Fibroblast of gingiva (primary cell): Measurements from ENCODE around the gene KLF16.
A peak's percentile ranks its signal among the peaks of the same experiment; 100 is the strongest.
"Not testable (repeated sequence)": the region's sequence is repeated elsewhere in the genome, so short reads cannot be mapped to it uniquely, and the experiment has no call there.

Experiments
- DNase-seq: peaks from one replicate; pipeline ENCODE4 v3.0.0-alpha.2; 2011; ENCODE audit warnings: low read depth

Gene KLF16

DNA sequence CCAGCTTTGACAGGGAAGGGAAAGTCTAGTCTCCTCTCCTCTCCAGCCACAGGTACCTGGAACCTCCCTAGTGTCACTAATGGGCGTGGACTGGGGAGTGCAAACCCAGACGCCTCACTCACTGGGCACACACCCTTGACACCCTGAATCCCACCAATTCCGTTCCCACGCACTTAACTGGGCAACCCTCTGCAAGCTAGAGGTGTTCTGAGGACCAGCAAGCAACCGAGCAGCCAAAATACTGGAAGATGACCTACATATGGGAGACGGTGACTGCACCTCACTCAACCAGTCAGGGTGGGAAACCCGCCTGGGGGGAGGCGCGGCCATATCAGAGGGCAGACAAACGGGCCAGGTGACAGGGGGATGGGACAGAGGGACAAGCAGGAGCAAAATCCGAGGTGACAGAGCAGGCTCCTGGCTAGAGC, 20.9 kb upstream of the KLF16 start:
- no peak for DNase-seq

DNA sequence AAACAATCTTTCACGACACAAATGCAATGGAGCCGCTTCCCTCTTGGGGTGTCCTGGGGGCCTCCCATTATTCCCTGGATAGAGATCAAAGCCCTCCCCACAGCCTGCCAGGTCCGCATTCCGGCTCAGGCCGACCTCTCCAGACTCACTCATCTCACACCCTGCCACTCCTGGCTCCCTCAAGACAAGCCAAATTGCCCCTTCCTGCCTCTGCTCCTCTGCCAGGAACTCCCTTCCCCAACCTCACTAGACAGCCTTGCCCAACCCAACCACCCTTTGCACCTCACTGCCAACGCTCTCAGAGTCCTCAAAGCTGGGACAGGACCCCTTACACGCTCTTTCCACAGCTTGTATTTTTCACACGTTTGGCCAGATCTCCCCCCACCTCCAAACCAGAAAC, 20.4 kb upstream of the KLF16 start:
- no peak for DNase-seq

DNA sequence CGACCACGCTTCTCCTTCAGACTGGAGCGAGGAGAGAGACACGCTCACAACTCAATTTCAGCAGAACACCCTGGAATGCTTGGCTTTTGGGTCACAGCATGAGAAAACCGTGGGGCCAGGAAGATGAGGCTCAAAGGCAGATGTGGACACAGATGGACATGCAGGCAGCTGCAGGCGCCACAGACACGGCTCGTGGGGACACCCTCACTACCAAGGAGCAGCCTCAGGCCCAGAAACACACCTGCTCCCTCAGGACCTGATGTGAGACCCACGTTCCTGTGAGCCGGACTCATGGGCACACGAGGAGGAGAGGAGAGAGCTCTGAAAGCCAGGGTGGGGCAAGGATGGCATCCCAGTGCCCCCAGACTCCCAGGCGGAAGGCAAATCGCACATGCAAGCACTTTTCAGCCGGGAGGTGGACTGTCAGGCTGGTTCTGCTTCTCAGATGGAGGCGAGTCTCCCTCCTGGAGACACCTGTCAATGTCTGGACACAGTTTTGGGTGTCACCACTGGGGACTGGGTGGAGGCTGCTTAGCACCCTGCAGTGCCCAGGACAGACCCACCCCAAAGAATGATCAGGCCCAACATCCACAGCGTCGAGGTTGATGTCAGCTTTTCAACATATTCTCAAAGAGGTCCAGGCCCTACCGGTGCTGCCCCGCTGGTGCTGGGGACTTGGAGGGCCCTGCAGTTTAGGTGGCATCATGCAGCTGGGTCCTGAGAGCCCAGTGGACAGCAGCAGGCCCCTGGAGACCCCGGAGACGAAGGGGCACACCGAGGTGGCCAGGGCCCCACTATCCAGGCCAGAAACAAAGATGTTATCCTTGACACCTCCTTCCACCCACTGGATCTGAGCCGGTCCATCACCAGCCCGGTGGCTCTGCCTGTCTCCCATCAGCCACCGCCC, 19.7 kb upstream of the KLF16 start:
- no peak for DNase-seq

DNA sequence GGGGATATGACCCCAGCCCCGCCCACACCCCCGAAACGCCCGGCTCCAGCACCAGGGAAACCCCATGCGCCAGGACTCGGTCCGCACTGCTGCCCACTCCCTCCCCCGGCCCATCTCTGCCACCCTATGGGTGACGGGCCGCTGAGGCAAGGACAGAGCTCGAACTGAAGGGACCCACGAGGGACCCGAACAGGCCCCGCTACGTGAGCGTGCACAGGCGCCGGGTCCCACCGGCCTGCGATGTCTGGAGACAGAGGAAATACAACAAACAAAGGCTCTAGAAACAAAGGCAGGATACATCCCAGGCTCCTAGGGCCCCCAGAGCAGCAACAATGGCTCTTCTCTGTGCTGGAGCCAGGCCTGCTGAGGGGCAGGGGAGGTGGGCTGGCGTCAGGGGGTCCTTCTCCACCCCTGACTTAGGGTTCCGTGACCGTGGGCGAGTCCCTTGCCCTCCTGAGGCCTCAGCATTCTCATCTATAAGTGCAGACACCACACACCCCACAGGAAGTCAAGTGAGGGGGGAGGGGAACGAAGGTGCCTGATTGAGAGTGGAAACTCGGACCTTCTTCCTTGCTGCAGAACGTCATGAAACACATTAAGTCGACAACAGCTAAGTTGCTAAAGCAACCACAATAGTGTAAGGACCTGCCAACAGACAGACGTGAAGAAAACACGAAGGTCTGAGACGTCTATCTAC, 18.9 kb upstream of the KLF16 start:
- no peak for DNase-seq

DNA sequence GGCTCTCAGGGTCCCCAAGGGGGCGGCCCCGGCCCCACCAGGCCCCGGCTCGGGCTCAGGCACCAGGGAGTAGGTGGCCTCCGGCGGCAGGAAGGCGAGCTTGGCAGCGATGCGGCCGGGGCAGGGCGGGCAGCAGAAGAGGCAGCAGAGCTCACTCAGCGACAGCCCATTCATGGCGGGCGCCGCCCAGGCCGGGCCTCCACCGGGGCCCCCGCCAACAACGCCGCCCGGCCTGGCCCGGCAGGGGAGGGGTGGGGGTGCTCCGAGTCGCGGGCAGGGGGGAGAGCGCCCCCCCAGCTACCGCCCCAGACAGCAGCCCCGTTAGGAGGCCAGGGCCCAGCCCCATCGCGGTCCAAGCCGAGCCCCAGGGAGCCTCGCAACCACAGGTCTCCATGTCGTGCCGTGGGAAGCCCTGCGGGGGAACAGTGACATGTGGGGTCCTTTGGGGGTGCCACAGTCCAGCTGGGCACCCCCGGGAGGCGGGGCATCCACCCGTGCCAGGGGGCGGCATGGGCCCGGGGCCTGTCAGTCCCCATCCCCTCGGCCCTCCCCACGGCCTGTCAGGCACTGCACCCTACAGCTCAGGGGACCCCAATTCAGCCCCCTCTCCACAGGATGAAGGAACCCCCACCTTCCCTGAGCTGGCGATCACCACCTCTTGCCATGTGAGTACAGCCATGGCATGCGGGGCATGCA, 18.2 kb upstream of the KLF16 start:
- DNase-seq = not testable (repeated sequence)

DNA sequence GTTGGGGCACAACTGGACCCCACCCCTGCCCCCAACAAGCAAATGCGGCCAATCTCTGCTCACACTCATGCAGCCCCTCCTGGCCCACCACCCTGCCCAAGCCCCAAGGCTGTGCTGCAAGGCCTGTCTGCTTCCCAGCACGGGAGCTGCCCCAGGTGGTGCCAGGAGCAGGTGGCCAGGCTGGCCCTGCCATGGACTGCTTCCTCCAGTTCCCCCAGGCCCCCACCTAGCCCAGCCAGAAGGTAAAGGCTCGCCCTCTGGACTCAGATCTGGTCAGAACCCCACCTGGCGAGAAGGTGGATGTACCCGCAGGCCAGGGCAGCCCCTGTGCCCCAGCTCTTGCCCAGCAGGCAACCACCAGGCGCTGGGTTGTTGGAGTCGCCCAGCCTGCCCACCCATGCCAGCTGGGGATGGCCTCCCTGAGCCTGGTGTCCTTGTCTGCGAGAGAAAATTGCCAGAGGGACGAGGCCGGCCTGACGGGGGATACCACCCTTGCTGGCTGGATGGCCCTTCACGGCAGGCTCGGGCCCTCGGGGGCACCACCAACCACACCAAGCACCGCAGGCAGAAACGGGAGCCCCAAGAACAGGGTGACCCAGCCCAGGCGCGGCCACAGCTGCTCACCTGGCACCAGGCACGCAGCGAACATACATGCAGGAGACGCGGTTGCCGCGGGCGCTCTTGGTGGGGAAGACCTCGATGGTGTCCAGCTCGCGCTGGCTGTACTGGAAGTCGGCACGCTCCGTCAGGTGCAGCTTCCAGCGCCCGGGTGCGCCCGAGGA, 17.4 kb upstream of the KLF16 start:
- no peak for DNase-seq

DNA sequence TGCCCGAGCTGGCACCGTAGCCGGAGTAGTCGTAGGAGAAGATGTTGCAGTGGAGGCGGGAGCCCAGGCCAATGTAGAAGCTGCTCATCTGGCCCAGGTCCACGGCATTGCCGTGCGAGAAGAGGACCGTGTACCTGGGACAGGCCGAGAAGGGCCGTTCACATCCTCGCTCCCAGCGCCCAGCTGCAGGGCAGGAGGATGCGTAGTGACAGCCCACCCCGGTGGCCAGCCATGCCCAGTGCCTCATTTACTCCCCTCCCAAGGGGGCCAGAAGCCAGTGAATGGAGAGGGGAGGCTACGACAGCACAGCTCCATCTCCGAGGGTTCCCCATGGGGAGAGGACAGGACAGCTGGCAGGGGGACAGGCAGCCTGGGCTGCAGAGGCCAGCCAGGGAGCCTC, 16.6 kb upstream of the KLF16 start:
- DNase-seq = not testable (repeated sequence)

DNA sequence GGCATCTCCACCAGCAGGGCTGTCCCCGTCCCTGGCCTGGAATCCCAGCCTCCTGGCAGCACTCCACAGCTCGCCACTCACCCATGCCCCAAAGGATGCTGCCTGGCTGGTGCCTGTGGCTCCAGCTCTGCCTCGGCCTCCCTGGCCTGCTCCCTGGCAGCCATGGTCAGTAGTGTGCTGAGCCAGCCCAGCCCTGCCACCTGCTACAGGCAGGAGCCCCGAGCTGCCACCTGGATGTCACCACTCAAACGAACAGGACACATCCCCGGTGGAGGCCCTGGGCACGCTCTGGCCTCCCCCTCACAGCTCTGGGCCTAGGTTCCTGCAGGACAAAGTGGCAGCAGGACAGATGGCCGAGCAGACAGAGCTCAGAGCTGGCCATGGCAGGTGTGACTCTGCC, 15.2 kb upstream of the KLF16 start:
- not testable (repeated sequence) for DNase-seq

DNA sequence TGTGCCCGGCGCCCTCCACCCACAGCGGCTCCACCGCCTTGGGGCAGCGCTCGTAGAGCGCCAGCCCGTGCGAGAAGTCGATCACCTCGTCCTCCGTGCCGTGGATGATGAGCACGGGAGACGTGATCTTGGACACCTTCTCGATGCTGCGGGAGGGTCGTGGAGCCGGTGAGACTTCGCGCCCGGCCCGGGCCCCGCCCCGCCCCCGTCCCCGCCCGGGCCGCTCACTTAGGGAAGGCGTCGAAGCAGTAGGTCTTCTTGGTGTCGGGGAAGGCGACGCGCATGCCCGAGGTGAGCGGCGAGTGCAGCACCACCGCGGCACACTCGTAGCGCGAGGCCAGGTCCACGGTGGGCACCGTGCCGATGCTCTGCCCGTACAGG, 13.9 kb upstream of the KLF16 start:
- not testable (repeated sequence) for DNase-seq

DNA sequence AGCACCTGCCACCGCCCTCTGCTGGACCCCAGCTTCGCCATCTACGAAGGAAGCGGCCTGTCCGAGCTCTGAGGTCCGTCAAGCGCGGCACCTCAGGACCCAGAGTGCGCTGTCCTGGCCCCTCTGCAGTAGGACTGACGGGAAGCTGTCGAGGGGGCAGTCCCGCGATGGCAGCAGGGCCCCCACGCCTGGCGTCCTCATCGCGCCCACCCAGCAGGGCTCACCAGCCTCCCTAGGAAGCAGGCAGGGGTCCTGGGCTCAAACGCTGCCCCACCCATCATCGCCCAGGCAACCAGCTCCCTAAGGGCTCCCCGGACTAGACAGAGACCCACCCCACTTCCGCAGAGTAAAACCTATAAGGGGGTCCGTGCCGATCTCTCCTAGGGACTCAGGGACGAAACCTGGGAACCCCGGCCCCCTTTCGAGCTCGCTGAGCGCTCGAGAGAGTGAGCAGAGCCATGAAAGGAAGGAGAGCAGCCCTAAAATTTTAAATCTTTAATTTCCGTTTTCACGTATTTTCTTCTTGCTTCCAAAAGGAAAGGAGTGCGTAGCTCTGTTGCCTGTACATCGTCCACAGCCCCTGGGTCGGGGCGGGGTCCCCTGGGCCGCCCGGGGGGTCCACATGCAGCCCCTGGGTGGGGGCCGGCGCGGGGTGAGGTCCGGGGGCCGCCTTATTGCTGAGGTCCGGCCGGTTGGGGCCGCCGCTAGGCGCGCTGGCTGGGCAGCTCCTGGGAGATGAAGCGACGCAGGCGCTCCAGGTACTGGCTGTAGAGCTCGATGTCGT, 13.3 kb upstream of the KLF16 start:
- not testable (repeated sequence) for DNase-seq

DNA sequence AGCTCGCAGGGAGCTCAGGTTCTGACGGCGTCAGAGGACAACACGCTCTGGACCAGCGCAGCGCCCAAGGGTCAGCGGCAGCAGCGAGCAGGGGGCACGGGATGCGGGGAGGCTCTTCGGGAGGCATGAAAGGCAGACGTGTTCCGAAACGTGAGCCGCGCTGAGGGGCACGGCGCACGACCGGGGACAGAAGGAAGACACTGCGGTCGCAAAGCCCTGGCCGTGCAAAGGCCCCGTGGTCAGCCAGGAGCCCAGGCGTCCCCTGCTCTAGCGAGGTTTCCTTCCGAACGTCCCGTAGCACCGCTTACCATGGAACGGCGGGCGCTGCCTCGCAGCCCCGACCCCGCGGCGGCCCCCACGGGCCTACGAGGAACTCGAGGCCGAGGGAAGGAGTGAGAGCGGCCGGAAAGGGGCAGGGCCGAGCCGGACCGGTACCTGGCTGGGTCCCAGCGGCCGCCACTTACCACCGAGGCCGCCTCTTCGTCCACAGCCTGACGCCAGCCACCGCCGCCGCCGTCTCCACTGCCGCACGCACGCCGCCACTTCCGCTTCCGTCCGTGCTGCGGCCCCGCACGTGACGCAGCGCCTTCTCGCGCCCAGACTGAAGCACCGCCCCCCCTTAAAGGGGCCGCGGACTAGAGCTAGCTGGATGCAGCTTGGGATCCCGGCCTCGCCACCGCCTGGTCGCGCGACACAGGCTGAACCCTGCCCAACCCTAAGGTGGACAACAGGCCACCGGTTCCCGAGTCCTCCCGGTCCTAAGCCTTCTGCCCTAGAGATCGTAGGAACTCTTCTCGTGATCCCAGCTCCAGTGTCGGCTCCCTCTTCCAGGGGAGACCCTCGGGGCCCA, 12.5 kb upstream of the KLF16 start:
- peak; percentile 90 for DNase-seq

DNA sequence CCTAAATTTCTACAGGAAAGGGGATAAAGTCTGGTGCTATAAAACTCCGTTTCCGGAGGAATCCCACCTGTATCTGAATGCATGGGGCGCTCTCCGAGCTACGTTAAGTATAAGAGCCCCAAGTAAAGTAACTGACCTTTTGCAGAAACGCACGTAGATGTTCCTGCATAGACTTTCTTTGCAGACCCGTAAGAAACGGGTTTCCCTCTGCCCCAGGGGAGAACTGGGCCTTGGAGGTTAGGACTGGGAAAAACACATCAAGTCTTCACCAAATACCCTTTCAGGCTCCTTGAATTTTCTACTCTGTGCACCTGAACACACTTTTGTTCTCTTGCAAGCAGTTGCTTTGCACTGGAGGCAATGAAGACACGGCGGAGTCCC, 11.9 kb upstream of the KLF16 start:
- not testable (repeated sequence) for DNase-seq

DNA sequence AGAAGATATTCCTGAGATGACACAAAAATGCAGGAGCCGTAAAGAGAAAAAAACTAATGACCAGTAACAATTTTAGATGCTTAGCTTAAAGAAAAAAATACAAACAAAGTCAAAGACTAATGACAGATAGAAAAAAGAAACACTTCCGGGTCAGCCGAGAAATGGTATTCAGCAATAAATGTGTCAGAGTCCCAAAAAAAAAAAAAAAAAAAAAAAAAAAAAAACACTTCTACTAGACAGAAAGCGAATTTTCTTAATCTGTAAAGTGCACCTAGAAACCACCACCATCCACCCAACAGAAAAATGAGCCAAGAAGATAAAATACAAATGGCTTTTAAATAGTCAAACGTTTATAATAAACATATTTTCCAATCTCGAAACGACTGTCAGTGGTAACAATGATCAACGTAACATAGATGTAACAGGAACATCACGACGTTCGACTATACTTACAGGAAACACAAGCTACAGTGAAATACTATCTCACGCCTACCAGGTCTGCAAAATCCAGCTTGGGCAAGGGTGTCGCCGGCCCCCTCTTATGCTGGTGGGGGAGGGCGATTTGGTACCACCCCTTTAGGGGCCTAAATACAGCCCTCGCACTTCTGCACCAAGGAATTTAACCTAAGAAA, 11.3 kb upstream of the KLF16 start:
- DNase-seq = no peak

DNA sequence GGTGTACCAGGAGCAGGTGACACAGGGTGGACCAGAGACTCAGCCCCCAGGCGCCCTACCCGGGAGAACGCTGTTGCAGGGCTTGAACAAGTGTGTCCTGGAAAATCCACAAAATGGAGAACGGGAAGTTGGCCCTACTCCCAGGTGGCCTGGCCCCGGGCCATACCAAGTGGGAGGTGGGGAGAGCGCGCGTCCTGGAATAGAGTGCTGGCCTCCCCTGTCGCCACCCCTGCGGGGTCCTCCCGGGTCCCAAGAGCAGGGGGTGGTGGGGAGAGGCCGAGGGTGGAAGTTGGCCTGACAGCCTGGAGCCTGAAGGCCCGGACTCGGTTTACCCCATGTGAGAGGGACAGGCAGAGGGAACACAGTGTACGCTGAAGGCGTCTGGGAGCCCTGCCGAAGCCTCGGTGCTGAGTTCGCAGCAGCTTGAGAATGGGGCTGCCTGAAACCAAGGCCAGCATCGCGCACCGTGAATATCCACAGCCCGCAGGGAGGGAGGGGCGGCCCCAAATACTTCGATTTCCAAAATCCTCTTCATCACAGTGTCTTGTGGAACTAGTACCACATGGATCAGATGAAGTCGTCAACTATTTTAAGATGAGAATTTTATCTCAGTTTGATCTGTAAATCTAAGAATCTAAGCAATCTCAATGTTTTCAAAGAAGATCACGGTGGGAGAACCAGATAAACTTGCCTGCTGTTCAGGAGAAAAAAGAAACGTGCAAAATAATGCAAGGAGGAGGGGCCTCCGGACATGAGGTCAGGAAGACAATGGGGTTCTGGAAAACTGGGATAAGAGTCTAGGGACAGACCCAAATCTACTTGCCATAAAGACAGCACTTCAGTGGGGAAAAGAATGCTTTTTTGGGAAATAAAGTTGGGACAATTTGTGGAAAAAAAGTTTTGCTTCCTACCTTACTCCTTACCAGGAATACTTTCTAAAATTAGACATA, 10.4 kb upstream of the KLF16 start:
- DNase-seq = no peak

DNA sequence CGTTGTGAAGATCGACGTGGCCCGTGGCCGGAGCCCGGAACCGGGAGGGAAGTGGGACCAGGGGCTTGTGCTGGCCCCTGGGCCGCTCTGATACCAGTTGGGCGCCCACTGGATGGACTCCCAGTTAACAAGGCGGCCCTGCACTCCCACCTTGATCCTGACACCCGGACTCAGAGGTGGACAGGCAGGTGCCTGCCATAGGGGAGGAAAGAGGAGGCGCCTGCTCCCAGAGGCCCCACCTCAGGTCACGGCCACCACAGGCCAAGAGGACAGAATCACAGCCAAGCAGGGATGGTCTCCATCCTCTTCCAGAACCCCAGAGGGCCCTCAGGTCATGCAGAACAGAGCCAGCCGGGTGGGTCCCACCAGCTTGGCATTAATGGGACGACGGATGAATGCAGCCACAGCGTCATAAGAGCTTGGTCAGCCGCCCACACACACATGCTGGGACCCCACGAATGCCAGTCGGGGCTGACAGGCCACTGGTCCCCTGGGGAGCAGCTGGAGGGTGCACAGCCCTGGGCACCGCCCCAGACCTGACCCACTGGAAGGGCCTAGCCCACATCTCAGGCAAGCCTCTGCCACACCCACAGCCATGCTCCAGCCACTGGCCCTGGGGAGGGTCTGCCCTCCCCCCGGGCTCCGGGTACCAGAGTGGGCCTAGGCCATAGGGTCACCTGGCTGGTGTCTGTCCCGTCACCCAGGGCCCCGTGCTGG, 9.6 kb upstream of the KLF16 start:
- no peak for DNase-seq

DNA sequence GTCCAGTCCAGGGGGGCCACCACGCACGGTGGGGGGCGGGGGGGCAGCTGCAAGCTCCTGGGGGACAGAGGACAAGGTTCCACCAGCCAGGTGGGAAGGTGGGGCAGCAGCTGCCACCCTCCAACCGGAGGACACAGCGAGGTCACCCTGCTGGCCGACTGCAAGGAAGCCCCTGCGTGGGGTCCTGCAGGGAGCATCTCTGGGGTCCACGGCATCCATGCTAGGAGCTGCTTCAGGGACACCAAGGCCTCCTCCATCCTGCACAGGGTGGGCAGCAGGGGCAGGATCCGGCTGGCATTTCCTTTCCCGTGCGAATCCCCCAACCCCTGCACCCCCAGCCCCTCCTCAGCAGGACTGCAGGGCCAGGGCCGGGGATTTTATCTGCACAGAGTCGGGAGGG, 8.3 kb upstream of the KLF16 start:
- no peak for DNase-seq

DNA sequence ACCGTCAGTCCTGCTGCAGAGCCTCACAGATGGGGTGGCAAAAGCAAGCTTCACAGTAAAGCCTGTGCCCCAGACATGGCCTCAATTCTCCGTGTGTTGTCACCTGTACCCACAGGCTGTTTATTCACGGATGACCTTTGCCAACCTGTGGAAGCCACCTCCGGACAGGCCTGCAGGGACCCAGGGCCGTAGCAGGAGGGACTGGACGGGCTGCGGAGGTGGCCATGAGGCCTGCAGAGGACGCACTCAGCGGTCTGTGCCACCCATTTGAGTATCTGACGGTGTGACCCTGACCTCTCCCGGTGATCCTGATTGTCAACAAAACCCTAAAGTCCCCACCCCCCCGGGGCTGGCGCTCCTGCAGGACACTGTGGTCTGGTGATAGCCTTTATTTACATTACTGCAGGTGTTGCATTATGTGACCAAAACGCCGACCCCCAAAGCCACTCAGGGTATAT, 7.8 kb upstream of the KLF16 start:
- DNase-seq = no peak

DNA sequence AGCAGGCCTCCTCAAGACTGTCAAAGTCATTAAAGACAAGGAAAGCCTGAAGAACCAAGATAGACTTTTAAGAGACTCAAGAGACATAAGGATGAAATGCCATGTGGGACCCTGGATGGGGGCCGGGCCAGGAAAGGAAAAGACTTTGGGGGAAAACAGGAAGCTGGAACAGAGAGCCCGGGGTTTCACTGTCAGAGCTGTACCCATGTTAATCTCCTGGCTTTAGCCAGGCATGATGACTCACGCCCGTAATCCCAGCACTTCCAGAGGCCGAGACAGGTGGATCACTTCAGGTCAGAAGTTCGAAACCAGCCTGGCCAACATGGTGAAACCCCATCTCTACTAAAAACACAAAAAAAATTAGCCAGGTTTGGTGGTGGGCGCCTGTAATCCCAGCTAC, 5.6 kb upstream of the KLF16 start:
- no peak for DNase-seq
